CD4-positive, alpha-beta T cell treated with Interleukin-15 for 1 hour (primary cell): Measurements from ENCODE around the gene SRSF11.
A peak's percentile ranks its signal among the peaks of the same experiment; 100 is the strongest.
"Not testable (repeated sequence)": the region's sequence is repeated elsewhere in the genome, so short reads cannot be mapped to it uniquely, and the experiment has no call there.

Experiments used
- DNase-seq: peaks from one replicate; pipeline ENCODE4 v3.0.0-alpha.2; 2020

The SRSF11 gene, protein sequence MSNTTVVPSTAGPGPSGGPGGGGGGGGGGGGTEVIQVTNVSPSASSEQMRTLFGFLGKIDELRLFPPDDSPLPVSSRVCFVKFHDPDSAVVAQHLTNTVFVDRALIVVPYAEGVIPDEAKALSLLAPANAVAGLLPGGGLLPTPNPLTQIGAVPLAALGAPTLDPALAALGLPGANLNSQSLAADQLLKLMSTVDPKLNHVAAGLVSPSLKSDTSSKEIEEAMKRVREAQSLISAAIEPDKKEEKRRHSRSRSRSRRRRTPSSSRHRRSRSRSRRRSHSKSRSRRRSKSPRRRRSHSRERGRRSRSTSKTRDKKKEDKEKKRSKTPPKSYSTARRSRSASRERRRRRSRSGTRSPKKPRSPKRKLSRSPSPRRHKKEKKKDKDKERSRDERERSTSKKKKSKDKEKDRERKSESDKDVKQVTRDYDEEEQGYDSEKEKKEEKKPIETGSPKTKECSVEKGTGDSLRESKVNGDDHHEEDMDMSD

DNA sequence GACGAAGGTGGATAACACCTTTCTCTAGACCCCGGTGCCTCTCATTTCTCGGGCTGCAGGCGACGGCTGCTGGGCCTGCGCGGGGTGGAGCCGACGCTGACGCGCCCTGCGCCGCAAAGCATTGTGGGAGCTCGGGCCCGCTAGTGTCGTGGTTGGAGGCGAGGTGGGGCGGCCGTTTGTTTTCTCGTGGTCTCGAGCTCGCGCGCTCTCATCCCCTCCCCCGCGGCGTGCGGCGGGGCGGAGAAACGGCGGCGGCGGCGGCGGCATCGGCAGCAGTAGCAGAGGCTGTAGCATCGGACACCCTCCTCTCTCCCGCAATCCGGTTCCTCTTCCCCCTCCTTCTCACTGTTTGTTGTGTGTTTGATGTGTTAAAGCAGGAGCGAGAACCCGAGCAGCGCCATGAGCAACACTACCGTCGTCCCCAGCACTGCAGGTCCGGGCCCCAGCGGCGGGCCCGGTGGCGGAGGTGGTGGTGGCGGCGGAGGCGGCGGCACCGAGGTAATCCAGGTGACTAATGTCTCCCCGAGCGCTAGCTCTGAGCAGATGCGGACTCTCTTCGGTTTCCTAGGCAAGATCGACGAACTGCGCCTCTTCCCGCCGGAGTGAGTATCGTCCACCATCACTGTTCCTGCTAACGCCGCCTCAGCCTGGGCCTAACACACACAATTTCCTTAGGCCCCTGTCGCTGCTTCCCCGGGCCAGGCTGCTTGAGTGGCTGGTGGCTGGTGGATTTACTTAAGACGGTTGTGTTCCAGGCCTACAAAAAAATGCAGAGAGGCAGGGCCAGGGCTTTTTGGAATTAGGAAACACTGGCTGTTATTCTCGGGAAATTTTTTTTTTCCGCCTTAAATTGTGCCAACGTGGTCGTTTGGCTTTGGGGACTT, at the start of gene SRSF11:
Gene SRSF11, plus strand, starts transcription at position 143 of the 884 bp plus-strand sequence. Its CDS starts 257 bp downstream, at position 400.
- peak; percentile 95 for DNase-seq

DNA sequence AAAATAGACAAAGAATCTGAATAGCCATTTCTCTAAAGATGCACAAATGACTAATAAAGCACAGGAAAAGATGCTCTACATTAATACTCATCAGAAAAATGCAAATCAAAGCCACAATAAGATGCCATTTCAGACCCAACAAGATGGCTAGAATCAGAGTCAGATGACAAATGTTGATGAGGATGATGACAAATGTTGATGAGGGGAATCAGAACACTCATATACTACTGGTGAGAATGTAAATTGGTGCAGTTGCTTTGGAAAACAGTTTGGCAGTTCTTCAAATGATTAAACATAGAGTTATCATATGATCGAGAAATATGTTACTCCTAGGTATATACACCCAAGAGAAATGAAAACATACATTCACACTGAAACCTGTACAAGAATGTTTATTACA, 49.7 kb upstream of the SRSF11 start:
- no peak for DNase-seq

DNA sequence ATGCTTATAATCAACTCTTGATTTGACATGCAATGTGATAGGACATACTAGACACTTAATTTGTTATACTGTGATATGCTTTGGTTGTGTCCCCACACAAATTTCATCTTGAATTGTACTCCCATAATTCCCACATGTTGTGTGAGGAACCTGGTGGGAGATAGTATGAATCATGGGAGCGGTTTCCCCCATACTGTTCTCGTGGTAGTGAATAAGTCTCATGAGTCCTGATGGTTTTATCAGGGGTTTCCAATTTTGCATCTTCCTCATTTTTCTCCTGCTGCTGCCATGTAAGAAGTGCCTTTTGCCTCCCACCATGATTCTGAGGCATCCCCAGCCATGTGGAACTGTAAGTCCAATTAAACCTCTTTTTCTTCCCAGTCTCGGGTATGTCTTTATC, 36.0 kb upstream of the SRSF11 start:
- not testable (repeated sequence) for DNase-seq

DNA sequence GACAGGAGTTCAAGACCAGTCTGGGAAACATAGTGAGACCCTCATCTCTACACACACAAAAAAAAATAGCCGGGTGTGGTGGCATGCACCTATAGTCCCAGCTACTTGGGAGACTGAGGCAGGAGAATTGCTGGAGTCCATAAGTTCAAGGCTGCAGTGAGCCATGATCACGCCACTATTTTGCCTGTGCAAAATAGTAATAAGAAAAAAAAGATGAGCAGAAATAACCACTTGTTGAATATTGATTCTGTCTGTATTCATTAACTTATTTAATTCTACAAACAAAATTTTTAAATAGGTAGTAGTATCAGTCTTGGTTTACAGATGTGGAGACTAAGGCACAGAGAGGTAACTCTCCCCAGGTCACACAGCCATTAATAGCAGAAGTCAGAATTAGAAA, 32.7 kb upstream of the SRSF11 start:
- no peak for DNase-seq

DNA sequence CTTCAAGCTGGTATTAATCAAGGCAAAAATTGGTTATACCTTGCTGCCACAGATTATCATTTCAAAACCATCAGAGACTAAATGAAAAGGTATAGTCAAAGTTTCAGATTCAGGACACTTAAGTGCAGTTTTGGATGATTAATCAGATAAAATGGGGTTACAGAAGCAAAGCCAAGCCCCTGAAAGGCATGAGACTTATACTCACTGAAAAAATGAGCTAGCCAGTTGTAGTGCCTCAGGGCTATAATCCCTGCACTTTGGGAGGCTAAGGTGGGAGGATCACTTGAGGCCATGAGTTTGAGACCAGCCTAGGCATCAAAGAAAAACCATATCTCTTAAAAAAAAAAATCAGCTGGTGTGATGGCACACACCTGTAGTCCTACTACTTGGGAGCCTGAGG, 31.0 kb upstream of the SRSF11 start:
- DNase-seq = no peak

DNA sequence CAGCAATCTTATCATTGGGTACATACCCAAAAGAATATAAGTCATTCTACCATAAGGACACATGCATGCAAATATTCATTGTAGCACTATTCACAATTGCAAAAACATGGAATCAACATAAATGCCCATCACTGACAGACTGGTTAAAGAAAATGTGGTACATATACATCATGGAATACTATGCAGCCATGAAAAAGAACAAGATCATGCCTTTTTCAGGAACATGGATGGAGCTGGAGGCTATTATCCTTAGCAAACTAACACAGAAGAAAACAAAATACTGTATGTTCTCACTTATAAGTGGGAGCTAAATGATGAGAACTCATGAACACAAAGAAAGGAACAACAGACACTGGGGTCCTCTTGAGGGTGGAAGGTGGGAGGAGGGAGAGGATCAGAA, 28.7 kb upstream of the SRSF11 start:
- not testable (repeated sequence) for DNase-seq

DNA sequence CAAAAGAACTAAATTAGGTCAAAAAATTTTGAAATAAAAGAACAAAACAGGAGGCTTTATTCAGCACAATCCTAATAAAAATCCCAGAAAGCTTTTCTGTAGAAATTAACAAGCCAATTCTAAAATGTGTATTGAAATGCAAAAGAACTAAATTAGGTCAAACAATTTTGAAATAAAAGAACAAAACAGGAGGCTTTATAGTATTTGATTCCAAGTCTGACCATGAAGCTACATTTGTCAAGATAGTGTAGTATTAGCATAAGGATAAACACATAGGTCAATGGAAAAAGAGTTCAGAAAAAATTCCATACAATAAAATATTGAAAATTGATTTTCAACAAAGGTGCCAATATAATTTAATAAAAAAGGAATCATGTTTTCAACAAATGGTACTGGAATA, 26.6 kb upstream of the SRSF11 start:
- DNase-seq = no peak

DNA sequence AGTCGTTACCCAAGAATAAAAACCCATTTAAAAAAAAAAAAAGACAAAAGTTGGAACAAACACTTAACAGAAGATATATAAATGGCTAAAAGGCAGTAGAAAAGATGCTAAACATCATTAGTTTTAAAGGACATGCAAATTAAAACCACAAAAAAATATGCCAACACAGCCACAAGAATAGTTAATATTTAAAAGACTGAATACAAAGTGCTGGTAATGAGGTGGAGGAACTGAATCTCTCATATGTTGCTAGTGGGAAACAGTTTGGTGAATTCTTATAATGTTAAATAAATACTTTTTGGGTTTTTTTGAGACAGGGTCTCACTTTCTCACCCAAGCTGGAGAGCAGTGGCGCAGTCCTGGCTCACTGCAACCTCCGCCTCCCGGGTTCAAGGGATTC, 25.8 kb upstream of the SRSF11 start:
- DNase-seq = no peak

DNA sequence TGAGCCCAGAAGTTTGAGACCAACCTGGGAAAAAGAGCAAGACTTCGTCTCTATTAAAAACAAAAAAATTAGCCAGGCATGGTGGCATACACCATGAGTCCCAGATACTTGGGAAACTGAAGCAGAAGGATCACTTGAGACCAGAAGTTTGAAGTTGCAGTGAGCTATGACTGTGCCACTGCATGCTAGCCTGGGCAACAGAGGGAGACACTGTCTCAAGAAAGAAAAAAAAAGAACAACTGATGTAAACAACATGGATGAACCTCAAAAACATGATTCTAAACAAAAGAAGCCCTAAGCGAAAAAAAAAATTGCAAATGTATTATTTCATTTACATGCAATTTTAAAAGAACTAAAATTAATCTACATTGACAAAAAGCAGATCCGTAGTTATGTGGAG, 24.8 kb upstream of the SRSF11 start:
- no peak for DNase-seq

DNA sequence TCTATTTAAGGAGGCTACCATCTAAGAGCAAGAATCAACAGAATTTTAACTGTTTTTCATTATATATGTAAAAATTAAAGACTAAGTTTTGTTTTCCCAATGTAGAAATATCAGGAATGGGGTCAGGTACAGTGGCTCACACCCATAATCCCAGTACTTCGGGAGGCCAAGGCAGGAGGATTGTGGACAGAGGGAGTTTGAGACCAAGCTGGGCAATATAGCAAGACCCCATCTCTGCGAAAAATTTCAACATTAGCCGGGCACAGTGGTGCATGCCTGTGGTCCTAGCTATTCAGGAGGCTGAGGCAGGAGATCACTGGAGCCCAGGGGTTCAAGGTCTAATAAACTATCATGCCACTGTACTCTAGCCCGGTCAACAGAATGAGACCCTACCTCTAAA, 21.1 kb upstream of the SRSF11 start:
- no peak for DNase-seq

DNA sequence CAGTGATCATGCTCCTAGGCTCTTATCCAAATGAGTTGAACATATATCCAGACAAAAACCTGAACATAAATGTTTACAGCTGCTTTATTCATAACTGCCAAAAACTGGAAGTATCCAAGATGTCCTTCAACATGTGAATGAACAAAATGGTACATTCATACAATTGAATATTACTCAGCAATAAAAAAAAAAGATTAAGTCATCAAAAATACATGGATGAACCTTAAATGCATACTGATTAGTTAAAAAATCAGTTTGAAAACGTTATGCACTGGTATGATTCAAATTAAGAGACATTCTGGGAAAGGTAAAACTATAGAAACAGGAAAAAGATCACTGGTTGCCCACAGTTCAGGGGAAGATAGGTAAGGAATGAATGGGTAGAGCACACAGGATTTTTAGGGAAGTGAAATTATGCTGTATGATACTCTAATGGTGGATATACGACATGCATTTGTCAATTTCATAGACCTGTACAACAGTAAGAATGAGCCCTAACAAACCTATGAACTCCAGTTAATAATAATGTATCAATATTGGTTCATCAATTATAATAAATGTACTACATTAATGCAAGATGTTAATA, 18.9 kb upstream of the SRSF11 start:
- no peak for DNase-seq

DNA sequence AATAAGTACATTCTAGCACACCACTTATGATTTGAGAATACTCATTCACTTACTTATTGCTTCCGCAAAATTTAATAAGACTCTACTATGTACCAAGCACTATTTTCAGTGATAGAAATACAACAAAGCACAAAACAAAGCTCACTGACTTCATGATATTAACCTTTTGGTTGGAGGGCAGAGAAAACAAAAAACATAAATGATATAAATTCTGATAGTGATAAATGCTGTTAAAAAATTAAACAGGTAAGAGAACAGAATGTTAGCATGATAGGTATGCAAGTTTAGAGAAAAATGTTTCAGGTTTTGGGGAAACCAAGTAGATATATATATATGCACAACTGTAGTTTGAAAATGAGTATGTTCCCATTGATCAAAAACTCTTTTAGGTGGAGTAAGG, 17.0 kb upstream of the SRSF11 start:
- DNase-seq = no peak

DNA sequence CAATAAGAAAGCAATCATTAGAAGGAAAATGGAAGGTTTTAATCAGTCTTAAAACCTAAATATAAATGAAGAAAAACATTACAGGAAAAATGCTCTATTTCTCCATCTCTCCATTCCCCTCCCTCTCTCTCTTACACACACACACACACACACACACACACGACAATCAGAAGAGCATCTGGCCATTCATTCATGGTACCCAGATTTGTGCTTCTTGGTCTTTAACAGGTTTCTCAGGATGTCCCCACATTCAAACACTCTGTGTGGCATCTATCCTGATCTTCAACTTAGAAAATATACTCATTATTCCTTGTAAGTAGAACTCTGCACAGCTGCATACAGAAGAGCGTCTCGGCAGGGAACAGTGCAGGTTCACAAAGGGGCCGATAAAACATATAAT, 16.6 kb upstream of the SRSF11 start:
- DNase-seq = no peak

DNA sequence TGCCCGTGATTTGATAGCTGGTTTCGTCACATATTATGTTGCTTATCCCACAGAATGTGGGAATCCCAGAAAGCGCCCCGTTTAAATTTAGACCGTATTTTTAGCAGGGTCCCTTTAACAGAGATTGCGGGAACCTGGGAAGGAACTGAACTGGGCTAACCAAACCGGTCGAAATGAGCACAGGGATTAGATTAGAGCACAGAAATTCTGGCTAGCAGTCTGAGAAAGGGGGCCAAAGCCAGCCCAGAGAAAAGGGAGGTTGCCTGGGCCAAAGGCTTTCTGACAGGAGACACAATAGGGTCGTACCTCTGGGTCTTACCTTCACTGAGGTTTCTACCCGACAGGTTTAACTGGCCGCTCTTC, 16.1 kb upstream of the SRSF11 start:
- no peak for DNase-seq

DNA sequence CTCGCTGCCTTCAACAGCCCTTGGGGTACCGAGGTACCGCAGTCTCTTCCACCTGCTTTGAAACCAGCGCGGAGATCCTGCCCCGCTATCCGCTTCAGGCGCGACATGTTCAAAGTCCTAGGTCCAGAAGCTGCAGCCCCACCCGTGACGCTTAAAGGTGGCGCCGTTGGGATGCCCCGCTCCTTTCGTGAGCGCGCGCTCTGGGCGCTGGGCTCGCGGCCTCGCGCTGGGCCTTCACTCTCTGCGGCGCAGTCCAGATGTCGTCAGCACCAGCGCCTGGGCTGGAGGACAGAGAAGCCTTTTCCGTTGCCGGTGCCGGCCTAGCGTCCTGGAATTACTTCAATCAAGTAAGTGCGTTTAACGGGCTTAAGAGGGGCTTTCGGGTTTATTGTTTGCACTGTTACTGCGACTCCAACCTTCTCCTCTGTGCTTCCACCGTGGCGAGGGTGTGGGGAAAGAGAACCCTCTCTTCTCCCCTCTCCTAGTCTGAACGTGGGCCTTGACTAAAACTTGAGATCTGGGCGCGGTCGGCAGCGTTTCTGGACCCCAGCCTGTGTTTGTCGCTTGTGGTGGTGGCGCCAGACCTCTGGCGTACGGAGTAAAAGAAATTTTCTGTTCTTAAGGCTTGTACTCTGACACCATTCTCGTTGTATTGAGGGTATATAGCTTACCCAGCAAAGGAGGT, 15.6 kb upstream of the SRSF11 start, which contains the start of gene LRRC40:
Gene LRRC40, minus strand, starts transcription at position 146 of the 685 bp plus-strand sequence. Its CDS starts 39 bp downstream, at position 107.
- peak; percentile 94 for DNase-seq

DNA sequence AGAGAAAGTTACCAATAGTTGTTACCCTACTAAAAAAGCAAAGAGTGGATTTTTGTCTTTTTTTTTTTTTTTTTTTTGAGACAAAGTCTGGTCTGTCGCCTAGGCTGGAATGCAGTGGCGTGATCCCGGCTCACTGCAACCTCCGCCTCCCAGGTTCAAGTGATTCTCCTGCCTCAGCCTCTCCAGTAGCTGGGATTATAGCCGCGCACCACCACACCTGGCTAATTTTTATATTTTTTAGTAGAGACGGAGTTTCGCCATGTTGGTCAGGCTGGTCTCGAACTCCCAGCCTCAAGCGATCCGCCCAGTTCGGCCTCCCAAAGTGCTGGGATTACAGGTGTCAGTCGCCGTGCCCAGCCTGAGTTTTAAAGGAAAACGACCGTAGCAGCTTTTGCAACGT, 14.3 kb upstream of the SRSF11 start:
- not testable (repeated sequence) for DNase-seq

DNA sequence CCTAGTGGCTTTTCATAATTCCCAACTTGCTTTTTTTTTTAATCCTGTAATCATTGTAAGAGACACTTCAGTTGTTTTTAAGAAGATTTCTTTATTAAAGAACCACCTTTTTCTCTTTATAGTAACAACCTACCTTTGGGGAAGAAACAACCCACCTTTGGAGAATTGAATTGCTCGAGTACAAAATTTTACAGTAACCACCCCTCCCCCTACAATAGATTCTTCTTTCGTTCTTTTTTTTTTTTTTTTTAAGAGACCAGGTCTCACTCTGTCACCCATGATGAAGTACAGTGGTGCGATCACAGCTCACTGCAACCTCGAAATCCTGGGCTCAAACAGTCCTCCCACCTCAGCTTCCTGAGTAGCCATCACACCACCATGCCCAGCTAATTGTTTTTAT, 13.7 kb upstream of the SRSF11 start:
- DNase-seq = no peak

DNA sequence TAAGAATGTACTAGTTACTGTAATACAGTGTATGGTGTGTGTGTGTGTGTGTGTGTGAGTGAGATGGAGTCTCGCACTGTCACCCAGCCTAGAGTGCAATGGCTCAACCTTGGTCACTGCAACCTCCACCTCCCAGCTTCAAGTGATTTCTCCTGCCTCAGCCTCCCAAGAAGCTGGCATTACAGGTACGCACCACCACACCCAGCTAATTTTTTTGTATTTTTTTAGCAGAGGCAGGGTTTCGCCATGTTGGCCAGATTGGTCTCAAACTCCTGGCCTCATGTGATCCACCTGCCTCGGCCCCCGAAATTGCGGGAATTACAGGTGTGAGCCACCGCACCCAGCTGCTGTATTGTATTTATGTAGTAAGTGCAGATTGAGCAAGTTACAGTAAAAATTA, 12.9 kb upstream of the SRSF11 start:
- DNase-seq = no peak

DNA sequence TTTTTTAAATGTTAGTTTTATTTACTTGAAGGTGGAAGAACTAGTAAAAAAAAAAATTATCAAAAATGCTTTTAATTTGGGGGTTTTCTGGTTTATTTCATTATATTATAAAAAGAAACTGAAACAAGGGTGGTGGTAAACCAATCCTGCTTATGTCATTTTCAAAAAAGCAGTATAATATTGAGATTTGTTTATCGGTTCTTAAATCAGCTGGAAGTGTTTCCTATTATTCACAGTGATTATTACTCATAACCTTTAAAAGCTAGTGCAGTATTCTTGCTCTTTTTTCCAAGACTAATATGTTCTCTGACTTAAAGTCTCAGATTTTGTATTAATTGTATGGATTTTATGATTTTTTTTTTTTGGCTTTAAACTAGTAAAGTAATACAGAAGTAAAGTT, 10.4 kb upstream of the SRSF11 start:
- no peak for DNase-seq

DNA sequence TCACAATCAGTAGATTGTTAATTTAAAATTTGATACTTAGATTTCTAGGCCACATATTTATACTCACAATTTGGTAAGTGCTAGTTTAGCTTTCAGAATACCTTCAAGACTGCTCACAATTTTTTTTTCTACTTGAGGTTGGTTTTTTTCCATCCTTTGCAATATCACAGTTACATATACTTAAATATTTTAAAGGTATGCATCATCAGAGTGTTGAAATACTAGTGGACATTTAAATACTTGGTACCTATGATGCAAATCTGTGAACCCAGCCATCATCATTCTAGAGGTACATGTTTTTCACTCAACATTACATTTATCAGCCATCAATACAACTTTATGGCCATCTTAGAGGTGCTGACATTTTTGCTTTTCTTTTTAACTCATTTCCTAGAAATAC, 9.6 kb upstream of the SRSF11 start:
- DNase-seq = no peak

DNA sequence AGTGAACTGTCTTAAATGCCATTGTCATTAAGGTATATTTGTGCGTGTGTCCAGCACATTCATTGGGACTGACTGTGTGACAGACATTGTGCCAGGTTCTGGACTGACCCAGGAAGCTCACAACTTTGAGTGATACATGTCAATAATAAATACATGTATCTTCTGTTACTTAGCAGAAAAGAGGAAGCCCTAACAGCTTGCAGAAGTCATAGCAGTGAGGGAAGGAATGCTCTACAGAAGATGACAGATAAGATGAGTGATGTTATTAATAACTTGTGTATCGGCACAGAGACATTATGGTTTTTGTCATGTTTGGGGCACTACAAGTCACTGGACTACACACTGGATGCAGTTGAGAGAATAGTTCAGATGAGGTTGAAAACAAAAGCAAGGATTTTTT, 1.2 kb upstream of the SRSF11 start:
- no peak for DNase-seq

DNA sequence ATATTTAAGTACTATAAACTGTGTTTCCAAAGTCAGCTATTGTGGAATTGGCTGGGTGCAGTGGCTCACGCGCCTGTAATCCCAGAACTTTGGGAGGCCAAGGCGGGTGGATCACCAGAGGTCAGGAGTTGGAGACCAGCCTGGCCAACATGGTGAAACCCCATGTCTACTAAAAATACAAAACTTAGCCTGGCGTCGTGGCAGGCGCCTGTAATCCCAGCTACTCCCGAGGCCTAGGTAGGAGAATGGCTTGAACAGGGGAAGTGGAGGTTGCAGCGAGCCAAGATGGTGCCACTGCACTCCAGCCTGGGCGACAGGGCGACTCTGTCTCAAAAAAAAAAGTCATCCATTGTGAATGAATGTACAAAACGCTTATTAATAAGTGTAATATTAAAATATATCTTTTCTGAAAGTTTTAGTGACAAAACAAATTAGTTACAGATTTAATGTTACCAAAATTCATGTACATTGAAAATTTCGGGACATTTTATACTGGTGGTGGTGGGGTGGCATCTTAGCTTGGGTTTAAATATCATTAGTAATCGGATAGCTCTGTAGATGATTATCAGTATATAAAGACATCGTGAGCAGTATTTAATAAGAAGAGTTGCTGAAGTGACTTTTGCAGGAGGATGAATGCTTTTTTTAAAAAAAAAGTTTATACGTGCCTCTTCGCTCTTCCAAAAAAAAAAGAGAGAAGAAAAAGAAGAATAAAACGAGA, 503 bp upstream of the SRSF11 start:
- DNase-seq = no peak
